ENCODE data around the gene BBS9. TPM values are rescaled to one million over a fixed set of nuclear protein-coding genes. Genes with fewer than 3 reads are reported as not detected.

BBS9 gene
- total and polyA plus RNA-seq, 9 of the 15 experiments (the other 6 are each of a cell fraction or from before 2014, with no cell fraction given) = 0.77 to 3.3 (median 2.4) TPM

DNA sequence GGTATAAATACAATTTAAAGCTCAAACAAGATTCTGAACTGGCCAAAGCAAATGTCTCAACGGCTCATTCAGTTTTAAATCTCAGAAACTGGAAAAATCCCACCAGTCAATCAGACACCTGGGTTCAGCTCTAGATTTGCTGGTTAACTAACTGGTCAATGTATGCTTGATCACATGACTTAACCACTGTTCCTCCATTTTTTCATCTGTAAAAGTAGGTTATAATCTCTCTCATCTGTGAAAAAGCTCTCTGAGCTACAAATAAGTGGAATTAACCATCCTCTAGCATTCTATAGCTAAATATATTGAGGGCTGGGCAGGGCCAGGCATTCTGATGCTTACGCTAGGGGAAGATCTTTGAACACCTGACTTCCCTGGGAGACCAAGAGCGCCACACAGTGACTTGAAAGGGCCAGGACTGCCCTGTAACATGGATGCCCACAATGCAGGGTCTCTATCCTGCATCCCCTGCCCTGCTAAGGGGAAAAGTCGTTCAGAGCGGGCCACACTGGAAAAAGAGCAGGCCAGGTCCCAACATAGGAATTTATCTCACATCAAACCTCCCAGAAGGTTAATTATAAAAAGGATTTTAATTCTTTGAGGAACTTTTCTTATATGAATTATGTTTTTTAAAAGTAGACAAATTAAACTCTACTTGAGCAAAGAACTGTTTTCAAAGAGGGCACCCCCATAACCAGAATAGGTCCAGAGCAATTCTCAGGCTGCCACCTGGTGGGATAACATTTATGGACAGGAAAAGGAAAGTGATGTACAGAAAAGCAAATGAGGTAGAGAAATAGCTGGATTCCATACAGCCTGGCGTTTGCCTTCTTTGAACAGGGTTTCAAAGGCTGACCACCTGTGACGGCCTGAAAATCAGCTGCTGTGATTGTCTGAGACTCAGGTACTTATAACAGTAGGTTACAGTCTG lies 22.0 kb upstream of the BBS9 start (continued):
- TF ChIP-seq, protein P1, sequence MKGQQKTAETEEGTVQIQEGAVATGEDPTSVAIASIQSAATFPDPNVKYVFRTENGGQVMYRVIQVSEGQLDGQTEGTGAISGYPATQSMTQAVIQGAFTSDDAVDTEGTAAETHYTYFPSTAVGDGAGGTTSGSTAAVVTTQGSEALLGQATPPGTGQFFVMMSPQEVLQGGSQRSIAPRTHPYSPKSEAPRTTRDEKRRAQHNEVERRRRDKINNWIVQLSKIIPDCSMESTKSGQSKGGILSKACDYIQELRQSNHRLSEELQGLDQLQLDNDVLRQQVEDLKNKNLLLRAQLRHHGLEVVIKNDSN (CRISPR knock-in tag; IDR thresholded peaks at IDR 0.05) = 0 out of 2 replicates have a peak, but pooled peaks have one; percentile 22
- TF ChIP-seq ERF (CRISPR knock-in tag; IDR thresholded peaks at IDR 0.05) (no peak), MIER1 (IDR thresholded peaks at IDR 0.05; ENCODE audit: low read depth) (no peak), ZNF134 (CRISPR knock-in tag; conservative IDR thresholded peaks at IDR 0.05) (no peak), ZBTB8A (IDR thresholded peaks at IDR 0.05; ENCODE audit: partially characterized antibody) (no peak)
- TF ChIP-seq, protein P2, sequence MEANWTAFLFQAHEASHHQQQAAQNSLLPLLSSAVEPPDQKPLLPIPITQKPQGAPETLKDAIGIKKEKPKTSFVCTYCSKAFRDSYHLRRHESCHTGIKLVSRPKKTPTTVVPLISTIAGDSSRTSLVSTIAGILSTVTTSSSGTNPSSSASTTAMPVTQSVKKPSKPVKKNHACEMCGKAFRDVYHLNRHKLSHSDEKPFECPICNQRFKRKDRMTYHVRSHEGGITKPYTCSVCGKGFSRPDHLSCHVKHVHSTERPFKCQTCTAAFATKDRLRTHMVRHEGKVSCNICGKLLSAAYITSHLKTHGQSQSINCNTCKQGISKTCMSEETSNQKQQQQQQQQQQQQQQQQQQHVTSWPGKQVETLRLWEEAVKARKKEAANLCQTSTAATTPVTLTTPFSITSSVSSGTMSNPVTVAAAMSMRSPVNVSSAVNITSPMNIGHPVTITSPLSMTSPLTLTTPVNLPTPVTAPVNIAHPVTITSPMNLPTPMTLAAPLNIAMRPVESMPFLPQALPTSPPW (CRISPR knock-in tag; IDR thresholded peaks at IDR 0.05) = no peak
- TF ChIP-seq, protein P3, sequence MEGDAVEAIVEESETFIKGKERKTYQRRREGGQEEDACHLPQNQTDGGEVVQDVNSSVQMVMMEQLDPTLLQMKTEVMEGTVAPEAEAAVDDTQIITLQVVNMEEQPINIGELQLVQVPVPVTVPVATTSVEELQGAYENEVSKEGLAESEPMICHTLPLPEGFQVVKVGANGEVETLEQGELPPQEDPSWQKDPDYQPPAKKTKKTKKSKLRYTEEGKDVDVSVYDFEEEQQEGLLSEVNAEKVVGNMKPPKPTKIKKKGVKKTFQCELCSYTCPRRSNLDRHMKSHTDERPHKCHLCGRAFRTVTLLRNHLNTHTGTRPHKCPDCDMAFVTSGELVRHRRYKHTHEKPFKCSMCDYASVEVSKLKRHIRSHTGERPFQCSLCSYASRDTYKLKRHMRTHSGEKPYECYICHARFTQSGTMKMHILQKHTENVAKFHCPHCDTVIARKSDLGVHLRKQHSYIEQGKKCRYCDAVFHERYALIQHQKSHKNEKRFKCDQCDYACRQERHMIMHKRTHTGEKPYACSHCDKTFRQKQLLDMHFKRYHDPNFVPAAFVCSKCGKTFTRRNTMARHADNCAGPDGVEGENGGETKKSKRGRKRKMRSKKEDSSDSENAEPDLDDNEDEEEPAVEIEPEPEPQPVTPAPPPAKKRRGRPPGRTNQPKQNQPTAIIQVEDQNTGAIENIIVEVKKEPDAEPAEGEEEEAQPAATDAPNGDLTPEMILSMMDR (IDR thresholded peaks at IDR 0.05 in 2 of 3, conservative IDR thresholded peaks at IDR 0.05 in 1 of 3; ENCODE audit: insufficient read depth in 2 of 3, low read depth in 1 of 3, low read length in 3 of 3) = peak; percentile 52 to 69 (median 64)
- TF ChIP-seq, protein P4, sequence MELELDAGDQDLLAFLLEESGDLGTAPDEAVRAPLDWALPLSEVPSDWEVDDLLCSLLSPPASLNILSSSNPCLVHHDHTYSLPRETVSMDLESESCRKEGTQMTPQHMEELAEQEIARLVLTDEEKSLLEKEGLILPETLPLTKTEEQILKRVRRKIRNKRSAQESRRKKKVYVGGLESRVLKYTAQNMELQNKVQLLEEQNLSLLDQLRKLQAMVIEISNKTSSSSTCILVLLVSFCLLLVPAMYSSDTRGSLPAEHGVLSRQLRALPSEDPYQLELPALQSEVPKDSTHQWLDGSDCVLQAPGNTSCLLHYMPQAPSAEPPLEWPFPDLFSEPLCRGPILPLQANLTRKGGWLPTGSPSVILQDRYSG (tag; conservative IDR thresholded peaks at IDR 0.05; ENCODE audit: low read depth) = 0 out of 2 replicates have a peak, but pooled peaks have one; percentile 47
- TF ChIP-seq, protein P5, sequence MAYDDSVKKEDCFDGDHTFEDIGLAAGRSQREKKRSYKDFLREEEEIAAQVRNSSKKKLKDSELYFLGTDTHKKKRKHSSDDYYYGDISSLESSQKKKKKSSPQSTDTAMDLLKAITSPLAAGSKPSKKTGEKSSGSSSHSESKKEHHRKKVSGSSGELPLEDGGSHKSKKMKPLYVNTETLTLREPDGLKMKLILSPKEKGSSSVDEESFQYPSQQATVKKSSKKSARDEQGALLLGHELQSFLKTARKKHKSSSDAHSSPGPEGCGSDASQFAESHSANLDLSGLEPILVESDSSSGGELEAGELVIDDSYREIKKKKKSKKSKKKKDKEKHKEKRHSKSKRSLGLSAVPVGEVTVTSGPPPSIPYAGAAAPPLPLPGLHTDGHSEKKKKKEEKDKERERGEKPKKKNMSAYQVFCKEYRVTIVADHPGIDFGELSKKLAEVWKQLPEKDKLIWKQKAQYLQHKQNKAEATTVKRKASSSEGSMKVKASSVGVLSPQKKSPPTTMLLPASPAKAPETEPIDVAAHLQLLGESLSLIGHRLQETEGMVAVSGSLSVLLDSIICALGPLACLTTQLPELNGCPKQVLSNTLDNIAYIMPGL (CRISPR knock-in tag; IDR thresholded peaks at IDR 0.05) = no peak
- TF ChIP-seq, protein P6, sequence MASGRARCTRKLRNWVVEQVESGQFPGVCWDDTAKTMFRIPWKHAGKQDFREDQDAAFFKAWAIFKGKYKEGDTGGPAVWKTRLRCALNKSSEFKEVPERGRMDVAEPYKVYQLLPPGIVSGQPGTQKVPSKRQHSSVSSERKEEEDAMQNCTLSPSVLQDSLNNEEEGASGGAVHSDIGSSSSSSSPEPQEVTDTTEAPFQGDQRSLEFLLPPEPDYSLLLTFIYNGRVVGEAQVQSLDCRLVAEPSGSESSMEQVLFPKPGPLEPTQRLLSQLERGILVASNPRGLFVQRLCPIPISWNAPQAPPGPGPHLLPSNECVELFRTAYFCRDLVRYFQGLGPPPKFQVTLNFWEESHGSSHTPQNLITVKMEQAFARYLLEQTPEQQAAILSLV (tag; IDR thresholded peaks at IDR 0.05) = no peak
- TF ChIP-seq, protein P7, sequence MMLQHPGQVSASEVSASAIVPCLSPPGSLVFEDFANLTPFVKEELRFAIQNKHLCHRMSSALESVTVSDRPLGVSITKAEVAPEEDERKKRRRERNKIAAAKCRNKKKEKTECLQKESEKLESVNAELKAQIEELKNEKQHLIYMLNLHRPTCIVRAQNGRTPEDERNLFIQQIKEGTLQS (IDR thresholded peaks at IDR 0.05) = no peak
- TF ChIP-seq, protein P7 (CRISPR knock-in tag; conservative IDR thresholded peaks at IDR 0.05) = no peak
- TF ChIP-seq, protein P8, sequence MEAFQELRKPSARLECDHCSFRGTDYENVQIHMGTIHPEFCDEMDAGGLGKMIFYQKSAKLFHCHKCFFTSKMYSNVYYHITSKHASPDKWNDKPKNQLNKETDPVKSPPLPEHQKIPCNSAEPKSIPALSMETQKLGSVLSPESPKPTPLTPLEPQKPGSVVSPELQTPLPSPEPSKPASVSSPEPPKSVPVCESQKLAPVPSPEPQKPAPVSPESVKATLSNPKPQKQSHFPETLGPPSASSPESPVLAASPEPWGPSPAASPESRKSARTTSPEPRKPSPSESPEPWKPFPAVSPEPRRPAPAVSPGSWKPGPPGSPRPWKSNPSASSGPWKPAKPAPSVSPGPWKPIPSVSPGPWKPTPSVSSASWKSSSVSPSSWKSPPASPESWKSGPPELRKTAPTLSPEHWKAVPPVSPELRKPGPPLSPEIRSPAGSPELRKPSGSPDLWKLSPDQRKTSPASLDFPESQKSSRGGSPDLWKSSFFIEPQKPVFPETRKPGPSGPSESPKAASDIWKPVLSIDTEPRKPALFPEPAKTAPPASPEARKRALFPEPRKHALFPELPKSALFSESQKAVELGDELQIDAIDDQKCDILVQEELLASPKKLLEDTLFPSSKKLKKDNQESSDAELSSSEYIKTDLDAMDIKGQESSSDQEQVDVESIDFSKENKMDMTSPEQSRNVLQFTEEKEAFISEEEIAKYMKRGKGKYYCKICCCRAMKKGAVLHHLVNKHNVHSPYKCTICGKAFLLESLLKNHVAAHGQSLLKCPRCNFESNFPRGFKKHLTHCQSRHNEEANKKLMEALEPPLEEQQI (IDR thresholded peaks at IDR 0.05) = no peak

Data from K562 (cell line).